Glomerular endothelial cell (primary cell): ENCODE results near the gene POLD4. TPM values are rescaled to one million over a fixed set of nuclear protein-coding genes. Genes with fewer than 3 reads are reported as not detected.

Source experiments
- DNase-seq: peaks from one replicate; pipeline ENCODE4 v3.0.0-alpha.2; 2011; ENCODE audit warnings: low read depth, low spot score; ENCODE audit errors: extremely low read depth
- total RNA-seq: library from RNA; depleted of rRNA; stranded (reverse); fragments of >200 nt; gene quantifications from 2 replicates; pipeline ENCODE4 v1.2.3, GENCODE V29; 2015

Gene POLD4
- total RNA-seq, 1 donor from 2014 or later = 120 TPM

DNA sequence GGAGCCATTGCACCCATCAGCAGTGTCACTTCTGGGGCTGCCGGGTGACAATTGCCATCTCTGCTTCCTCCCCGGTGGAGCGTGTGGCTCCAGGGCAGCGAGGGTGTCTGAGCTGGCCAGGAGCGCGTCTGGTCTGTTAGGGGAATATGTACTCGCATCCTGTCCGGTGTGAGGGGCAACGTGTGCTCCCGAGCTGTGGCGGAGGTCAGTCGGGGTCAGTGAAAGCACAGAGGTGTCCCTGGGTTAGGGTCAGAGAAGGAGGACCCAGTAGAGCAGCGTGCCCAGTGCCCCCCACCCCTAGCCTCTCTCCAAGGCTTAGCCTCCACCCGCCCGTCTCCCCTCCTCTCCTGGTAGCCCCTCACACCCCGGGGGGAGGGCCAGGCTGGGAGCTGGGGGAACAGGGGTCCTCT is 18.6 kb upstream of the POLD4 start:
- no peak for DNase-seq

GRCh38 chr11:67371189-67371910 is 18.0 kb upstream of the POLD4 start:
- DNase-seq = no peak

DNA sequence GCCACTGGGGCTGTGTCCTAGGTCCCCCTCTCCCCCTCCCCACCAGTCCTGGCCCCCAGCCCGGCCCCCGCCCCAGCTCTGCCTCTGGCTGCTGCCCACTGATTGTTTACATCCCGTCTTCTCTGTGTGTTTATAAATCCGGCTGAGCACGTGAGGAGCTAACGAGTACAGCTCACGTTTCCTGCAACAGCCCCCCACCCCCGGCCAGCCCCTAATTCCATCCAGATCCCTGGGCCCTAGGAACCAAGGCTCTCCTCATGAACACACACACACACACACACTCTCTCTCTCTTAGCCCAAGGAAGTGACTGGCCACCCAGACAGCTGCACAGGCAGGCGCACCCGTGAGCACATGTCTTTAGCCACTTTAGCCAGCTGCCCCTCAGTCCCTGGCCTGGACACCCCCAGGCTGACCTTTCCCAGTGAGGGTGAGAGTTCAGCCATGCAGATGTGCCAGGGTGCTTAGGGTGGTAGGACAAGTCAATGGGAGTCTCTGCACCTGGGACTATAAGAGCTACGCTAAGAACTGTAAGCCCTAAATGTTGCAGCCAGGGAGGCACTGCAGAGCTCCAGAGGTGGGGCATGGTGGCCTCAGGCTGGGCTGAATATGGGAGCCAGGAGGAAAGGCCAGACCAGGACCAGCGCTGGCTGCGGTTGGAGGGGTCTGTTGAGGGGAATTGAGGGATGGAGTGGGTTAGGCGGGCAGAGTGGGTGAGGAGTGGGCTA is 17.2 kb upstream of the POLD4 start:
- DNase-seq = no peak

GRCh38 chr11:67369801-67370284 is 16.5 kb upstream of the POLD4 start:
- DNase-seq = no peak

- no peak for DNase-seq
Observed at GRCh38 chr11:67369275-67369674, 15.9 kb upstream of the POLD4 start.

GRCh38 chr11:67368621-67369020 is 15.3 kb upstream of the POLD4 start:
- DNase-seq = no peak

DNA sequence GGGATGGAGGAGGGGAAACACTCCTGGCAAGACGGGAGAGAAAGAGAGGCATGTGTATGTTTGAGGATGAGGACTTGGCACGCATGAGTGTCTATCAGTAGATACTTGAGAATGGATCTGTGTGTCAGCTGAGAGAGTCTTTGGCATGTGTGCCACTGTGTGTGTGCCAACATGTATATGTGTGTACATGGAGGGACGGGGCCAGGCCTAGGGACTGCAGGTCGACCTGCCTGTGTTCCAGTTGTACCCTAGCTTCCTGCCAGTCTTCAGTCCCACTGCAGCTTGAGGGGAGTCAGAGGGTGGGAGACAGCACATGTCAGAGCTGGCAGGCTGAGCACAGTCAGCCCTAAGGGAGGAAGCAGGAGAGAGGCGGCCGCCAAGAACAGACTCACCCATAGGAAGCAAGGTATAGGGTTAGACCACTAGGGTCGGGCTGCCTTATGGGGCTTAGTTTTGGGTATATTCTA is 14.4 kb upstream of the POLD4 start:
- DNase-seq = no peak

DNA sequence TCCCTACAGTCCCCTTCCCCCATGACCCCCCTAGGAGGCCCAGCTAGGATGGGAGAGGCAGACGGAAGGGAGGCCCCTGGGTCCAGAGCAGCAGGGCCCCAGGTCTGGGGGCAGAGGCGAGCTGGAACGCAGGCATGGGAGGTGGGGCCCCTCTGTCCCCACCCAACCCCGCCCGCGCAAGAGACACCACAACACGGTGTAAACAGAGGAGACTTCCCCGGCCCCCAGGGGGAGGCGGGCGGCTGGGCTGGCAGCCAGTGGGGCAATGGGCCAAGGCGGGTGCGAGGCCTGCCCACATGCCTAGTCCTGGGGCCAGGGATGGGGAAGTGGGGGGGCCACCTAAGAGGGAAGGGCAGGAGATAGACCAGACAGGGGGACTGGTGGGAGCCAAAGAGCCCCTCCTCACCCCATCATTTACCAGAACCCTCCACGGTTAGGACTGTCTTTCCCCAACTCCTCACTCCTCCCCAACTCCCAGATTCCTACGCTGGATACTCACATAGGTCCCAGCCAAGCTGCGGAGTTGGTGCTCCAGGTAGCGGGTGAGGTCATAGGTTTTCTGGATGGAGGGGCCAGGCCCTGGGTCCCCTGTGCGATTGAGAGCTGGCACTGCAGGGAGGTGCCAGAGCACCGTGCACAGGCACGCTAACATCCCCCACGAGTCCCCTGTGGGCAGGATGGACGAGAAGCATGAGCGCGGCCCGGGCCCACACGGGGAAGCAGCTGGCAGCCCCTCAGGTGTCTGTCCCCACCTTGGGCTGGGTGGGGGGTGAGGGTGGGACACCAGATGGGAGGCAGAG is 13.8 kb upstream of the POLD4 start:
- no peak for DNase-seq

GRCh38 chr11:67366546-67366945 is 13.2 kb upstream of the POLD4 start:
- no peak for DNase-seq

GRCh38 chr11:67365736-67366444 is 12.5 kb upstream of the POLD4 start:
- DNase-seq = no peak

DNA sequence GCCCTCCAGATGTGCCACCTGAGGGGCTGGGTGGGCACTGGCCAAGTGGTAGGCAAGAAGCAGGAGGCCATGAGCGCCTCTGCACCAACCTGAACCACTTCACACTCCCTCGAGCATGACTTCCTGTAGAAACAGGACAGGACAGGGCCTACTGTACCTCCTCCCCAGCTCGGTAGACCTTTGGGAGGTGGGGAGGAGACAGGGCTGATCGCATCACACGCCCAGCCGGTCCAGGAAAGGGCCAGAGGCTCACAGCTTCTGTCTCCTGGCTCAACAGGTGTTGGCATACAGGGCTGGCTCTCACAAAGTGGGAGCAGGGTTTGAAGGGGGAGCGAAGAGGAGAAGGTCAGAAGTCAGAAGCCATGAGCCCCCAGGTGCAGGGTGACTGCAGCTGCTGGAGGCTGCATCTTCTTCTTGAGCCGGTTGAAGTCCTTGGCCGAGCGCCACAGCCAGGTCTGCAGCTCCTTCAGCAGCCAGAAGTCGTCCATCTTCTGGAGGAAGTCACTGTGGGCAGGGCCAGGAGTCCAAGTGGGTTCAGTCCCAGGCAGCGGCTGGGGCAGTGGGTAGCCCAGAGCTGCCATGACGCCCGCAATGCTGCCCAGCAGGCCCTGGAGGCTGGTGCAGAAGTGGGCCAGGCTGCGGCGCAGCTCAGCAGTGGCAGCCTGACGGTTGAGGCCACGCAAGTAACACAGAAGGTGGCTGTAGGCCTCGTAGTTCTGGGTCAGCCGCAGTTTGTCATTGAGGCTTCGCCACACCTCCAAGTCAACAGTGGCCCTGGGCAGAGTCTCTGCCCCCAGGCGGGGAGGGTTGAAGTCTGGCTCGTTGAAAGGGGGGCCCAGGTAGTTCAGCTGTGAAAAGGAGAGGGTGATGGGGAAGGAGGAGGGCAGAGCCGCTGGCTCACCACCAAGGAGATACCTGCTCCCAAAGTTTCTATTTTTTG is 11.7 kb upstream of the POLD4 start:
- no peak for DNase-seq

DNA sequence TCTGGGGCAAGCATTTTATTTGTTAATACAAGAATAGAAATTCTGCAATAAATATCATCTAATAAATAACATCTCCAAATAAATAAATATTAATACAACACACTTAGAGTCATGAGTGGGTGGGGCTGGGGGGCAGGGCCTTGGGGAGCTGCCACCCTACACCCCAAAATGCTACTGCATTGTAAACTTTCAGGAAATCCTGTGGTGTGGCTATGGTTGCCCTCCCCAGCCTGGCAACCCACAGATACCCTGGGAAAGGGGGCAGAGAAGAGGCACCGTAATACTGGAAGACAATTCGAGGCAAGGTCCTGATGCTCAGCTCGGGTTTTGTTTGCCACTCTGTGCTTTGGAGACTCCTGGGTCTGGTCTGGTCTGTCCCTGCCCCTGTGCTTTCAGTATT is 10.8 kb upstream of the POLD4 start:
- DNase-seq = no peak

- no peak for DNase-seq
Observed at GRCh38 chr11:67357831-67358670, 4.7 kb upstream of the POLD4 start.

- DNase-seq = no peak
Observed at GRCh38 chr11:67356864-67357561, 3.7 kb upstream of the POLD4 start.

GRCh38 chr11:67356387-67356863 is 3.1 kb upstream of the POLD4 start:
- no peak for DNase-seq

- no peak for DNase-seq
Observed at GRCh38 chr11:67355794-67356386, 2.5 kb upstream of the POLD4 start.

GRCh38 chr11:67355023-67355793 is 1.9 kb upstream of the POLD4 start:
- no peak for DNase-seq
